Endothelial cell of umbilical vein (primary cell): ENCODE data around the gene GALNT1. TPM values are rescaled to one million over a fixed set of nuclear protein-coding genes. Genes with fewer than 3 reads are reported as not detected.

Source experiments
- BruUV-seq: library from RNA; stranded (reverse); fragments of 400-500 nt; replicated peaks from 2 replicates; lab custom pipeline; 2021; lab: Mats Ljungman, UMichigan
- CTCF ChIA-PET: fragments of 300-600, 350-600 bp; sonication (Branson Sonifier 250); formaldehyde crosslinking; loops from one replicate; lab custom pipeline; 2021; ENCODE audit warnings: antibody characterized with exemption, inconsistent platforms; lab: Charles Lee
- POLR2A ChIA-PET: fragments of 300-600, 350-600 bp; sonication (Branson Sonifier 250); formaldehyde crosslinking; loops from one replicate; lab custom pipeline; 2021; ENCODE audit warnings: antibody characterized with exemption, inconsistent platforms; lab: Charles Lee
- DNase-seq: peaks from one replicate; pipeline ENCODE4 v3.0.0-alpha.2; 2011; ENCODE audit warnings: low read depth, low spot score
- FAIRE-seq: peaks from 2 replicates; lab custom pipeline; 2011; peaks lifted over from hg19 to GRCh38; lab: Jason Lieb, UNC
- H2AFZ ChIP-seq: 2 replicates; pipeline ENCODE4 v1.6.0; 2012; ENCODE audit warnings: low read depth, low read length, control low read depth, inconsistent platforms
- H3K27ac ChIP-seq: 2 replicates; pipeline ENCODE4 v1.5.1; 2011; ENCODE audit warnings: low read depth, mild to moderate bottlenecking, control low read depth, low read length, moderate library complexity; ENCODE audit not compliant: insufficient read depth
- H3K27me3 ChIP-seq, 2 experiments: 2 replicates each; pipeline versions ENCODE4 v1.6.0 to v1.6.1; 2011; ENCODE audit warnings: low read length in 2 of 2, mixed read lengths in 1 of 2; ENCODE audit not compliant: control insufficient read depth in 2 of 2, insufficient read depth in 2 of 2
- H3K36me3 ChIP-seq, 2 experiments: 2 replicates in 1 of 2; 3 replicates in 1 of 2; pipeline ENCODE4 v1.5.1; 2011; ENCODE audit warnings: low read length in 2 of 2, mild to moderate bottlenecking in 1 of 2, moderate library complexity in 1 of 2; ENCODE audit not compliant: control insufficient read depth in 2 of 2, insufficient read depth in 2 of 2; ENCODE audit errors: extremely low read depth in 1 of 2
- H3K4me1 ChIP-seq: 3 replicates; pipeline ENCODE4 v1.5.1; 2011; ENCODE audit warnings: mild to moderate bottlenecking, low read length; ENCODE audit not compliant: control insufficient read depth, insufficient read depth; ENCODE audit errors: extremely low read depth
- H3K4me2 ChIP-seq: 2 replicates; pipeline ENCODE4 v1.6.1; 2011; ENCODE audit warnings: low read length, control low read depth, mixed read lengths; ENCODE audit not compliant: insufficient read depth
- H3K4me3 ChIP-seq, 3 experiments: fragments of 200-600 bp in 1 of 3; sonication (generic), shearing (Covaris generic) in 1 of 3; replicated peaks in 1 of 3; 2 replicates each; pipeline ENCODE4 v1.5.1; 2011 to 2016; ENCODE audit warnings: control low read depth in 3 of 3, low read length in 3 of 3, mild to moderate bottlenecking in 2 of 3, inconsistent platforms in 1 of 3, low read depth in 1 of 3, moderate library complexity in 1 of 3; ENCODE audit not compliant: insufficient read depth in 1 of 3
- H3K79me2 ChIP-seq: 2 replicates; pipeline ENCODE4 v1.6.0; 2012; ENCODE audit warnings: low read length, inconsistent platforms; ENCODE audit not compliant: control insufficient read depth, insufficient read depth
- H3K9ac ChIP-seq: replicated peaks from 2 replicates; pipeline ENCODE3; 2011; ENCODE audit warnings: low read length, control low read depth; ENCODE audit not compliant: insufficient read depth; ENCODE audit errors: extremely low read depth
- H3K9me1 ChIP-seq: replicated peaks from 3 replicates; pipeline ENCODE4 v1.6.0; 2011; ENCODE audit warnings: mild to moderate bottlenecking, low read length; ENCODE audit not compliant: control insufficient read depth, insufficient read depth; ENCODE audit errors: extremely low read depth
- H3K9me3 ChIP-seq: replicated peaks from 2 replicates; pipeline ENCODE4 v1.5.1; 2012; ENCODE audit warnings: low read length, inconsistent platforms; ENCODE audit not compliant: control insufficient read depth, insufficient read depth
- H4K20me1 ChIP-seq: replicated peaks from 2 replicates; pipeline ENCODE3; 2011; ENCODE audit warnings: mild to moderate bottlenecking, low read length; ENCODE audit not compliant: control insufficient read depth, insufficient read depth; ENCODE audit errors: extremely low read depth
- EZH2 ChIP-seq: IDR thresholded peaks from 2 replicates; pipeline ENCODE4 v1.6.1; 2012; ENCODE audit warnings: borderline replicate concordance, low read depth, mild to moderate bottlenecking, moderate library complexity, low read length, inconsistent platforms; ENCODE audit not compliant: severe bottlenecking
- FOS ChIP-seq: IDR thresholded peaks from 2 replicates; pipeline ENCODE4 v1.6.1; 2011; ENCODE audit warnings: mild to moderate bottlenecking, low read length, moderate library complexity, borderline replicate concordance; ENCODE audit not compliant: insufficient read depth
- GATA2 ChIP-seq: IDR thresholded peaks from 2 replicates; pipeline ENCODE4 v1.7.0; 2011; ENCODE audit warnings: low read depth, mild to moderate bottlenecking, moderate library complexity, mixed read lengths, low read length; ENCODE audit not compliant: insufficient read length, insufficient read depth
- JUN ChIP-seq: IDR thresholded peaks from 2 replicates; pipeline ENCODE4 v1.6.1; 2011; ENCODE audit warnings: borderline replicate concordance, low read depth; ENCODE audit not compliant: insufficient read length, insufficient read depth
- MYC ChIP-seq: IDR thresholded peaks from one replicate; pipeline ENCODE4 v1.6.1; 2011; ENCODE audit warnings: mild to moderate bottlenecking, low read depth, low read length
- POLR2AphosphoS5 ChIP-seq: IDR thresholded peaks from 2 replicates; pipeline ENCODE4 v1.6.1; 2012; ENCODE audit warnings: low read depth, mild to moderate bottlenecking, control low read depth, low read length, moderate library complexity; ENCODE audit not compliant: insufficient read depth
- dilution Hi-C: fragments of 300-500 bp; cut with MboI; formaldehyde crosslinking; loops from one replicate; pipeline ENCODE4 v1.15.0; 2019; ENCODE audit warnings: low sequenced_read_pairs; ENCODE audit not compliant: extremely low pct_ligation_motif_present
- intact Hi-C: fragments of 100-400 bp; cut with micrococcal nuclease; formaldehyde crosslinking; loops from one replicate; pipeline ENCODE4 v1.10.0; 2022
- polyA plus RNA-seq, 4 experiments: library from polyadenylated mRNA; depleted of rRNA in 3 of 4; stranded (reverse) in 3 of 4; unstranded in 1 of 4; fragments of >200 nt; gene quantifications; 2 replicates each; pipeline versions ENCODE4 v1.2.1 to v1.2.3, GENCODE V29; 2011 to 2012; ENCODE audit warnings: missing spikeins in 1 of 4
- total RNA-seq: library from RNA; stranded (reverse); gene quantifications from 2 replicates; pipeline ENCODE4 v1.2.3, GENCODE V29; 2021
- TF ChIP-seq, protein P1 (sequence below): IDR thresholded peaks from 2 replicates; pipeline ENCODE4 v1.6.1; 2011; ENCODE audit not compliant: insufficient read depth, insufficient read length
- TF ChIP-seq, protein P2 (sequence below), 2 donors: IDR thresholded peaks; 1 replicate in 1 of 2; 2 replicates in 1 of 2; pipeline ENCODE4 v1.5.1; 2011; ENCODE audit warnings: low read length in 2 of 2, mild to moderate bottlenecking in 2 of 2, moderate library complexity in 2 of 2, control low read depth in 1 of 2, inconsistent platforms in 1 of 2, low read depth in 1 of 2; ENCODE audit not compliant: insufficient read depth in 1 of 2; ENCODE audit errors: extremely low read depth in 1 of 2

GALNT1 gene
- total and polyA plus RNA-seq, 2 donors (not counting 3 experiments of a cell fraction or from before 2014, with no cell fraction given): 89.9 to 360 TPM

DNA sequence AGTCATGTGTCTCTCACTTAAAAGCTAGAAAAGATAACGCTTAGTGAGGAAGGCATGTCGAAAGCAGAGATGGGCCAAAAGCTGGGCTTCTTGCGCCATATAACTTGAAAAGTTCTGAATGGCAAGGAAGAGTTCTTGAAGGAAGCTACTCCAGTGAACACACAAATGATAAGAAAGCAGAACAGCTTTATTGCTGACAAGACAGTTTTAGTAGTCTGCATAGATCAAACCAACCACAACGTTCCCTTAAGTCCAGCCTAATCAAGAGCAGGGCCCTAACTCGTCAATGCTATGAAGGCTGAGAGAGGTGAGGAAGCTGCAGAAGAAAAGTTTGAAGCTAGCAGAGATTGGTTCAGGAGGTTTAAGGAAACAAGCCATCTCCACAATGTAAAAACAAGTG, 55.7 kb downstream of the GALNT1 start:
- Histone ChIP-seq H4K20me1 (peaks cover 2% of the 10 kb centered on the region), H3K9ac (no peak overlapping the region), H3K27me3 (no peaks in the 10 kb centered on the region), H2AFZ (no peak overlapping the region), H3K79me2 (peaks cover 73% of the 10 kb centered on the region), H3K4me3 (no peak overlapping the region), H3K36me3 (peaks cover 0 to 2% of the 10 kb centered on the region in 2 experiments), H3K9me3 (no peaks in the 10 kb centered on the region), H3K4me2 (no peak overlapping the region), H3K27ac (no peak overlapping the region), H3K9me1 (no peaks in the 10 kb centered on the region), H3K4me1 (peaks cover 25% of the 10 kb centered on the region)
- DNase-seq (no peak), FAIRE-seq (no peak)
- intact Hi-C loops (loop anchor here (5.0 kb wide), 1 partner anchor 230 kb away; no protein-coding TSS in a partner anchor), dilution Hi-C loops (no loop called here)
- ChIA-PET POLR2A (no interaction called here), CTCF (interaction anchor here (1.1 to 1.2 kb wide), 2 partner anchors 13 to 251 kb away, joined by 3 read pairs; no protein-coding TSS in a partner anchor)
- TF ChIP-seq, protein P1, sequence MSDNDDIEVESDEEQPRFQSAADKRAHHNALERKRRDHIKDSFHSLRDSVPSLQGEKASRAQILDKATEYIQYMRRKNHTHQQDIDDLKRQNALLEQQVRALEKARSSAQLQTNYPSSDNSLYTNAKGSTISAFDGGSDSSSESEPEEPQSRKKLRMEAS: no peak
- no peak for TF ChIP-seq FOS
- no TSS peak for BruUV-seq

DNA sequence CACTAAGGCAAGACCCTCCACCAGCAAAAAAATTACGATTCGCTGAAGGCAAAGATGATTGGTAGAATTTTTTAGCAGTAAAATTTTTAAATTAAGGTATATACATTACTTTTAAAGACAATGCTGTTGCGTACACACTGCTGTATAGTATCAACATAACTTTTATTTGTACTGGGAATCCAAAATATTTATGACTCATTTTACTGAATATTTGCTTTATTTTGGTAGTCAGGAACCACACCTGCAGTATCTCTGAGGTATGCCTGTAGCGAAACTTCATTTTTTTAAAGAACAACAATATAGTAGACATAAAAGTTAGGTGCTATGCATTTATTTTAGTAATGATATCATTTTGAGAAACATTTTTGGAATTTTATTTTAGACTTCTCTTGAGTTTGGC, 57.8 kb downstream of the GALNT1 start:
- Histone ChIP-seq H4K20me1 (peaks cover 5% of the 10 kb centered on the region), H3K9ac (no peak overlapping the region), H3K4me2 (no peak overlapping the region), H3K4me1 (peaks cover 16% of the 10 kb centered on the region), H3K27me3 (no peaks in the 10 kb centered on the region), H3K9me3 (no peaks in the 10 kb centered on the region), H3K27ac (no peak overlapping the region), H2AFZ (no peak overlapping the region), H3K79me2 (peaks cover 86% of the 10 kb centered on the region), H3K4me3 (no peak overlapping the region), H3K9me1 (no peaks in the 10 kb centered on the region), H3K36me3 (peaks cover 1 to 2% of the 10 kb centered on the region in 2 experiments)
- ChIA-PET POLR2A (no interaction called here), CTCF (interaction anchor here (1.0 kb wide), 1 partner anchor 161 kb away, joined by 4 read pairs; no protein-coding TSS in a partner anchor)
- FAIRE-seq: no peak
- TF ChIP-seq MYC (no peak), GATA2 (no peak), EZH2 (no peak), JUN (no peak), POLR2AphosphoS5 (no peak)
- TF ChIP-seq, protein P1: no peak
- TF ChIP-seq, protein P2, sequence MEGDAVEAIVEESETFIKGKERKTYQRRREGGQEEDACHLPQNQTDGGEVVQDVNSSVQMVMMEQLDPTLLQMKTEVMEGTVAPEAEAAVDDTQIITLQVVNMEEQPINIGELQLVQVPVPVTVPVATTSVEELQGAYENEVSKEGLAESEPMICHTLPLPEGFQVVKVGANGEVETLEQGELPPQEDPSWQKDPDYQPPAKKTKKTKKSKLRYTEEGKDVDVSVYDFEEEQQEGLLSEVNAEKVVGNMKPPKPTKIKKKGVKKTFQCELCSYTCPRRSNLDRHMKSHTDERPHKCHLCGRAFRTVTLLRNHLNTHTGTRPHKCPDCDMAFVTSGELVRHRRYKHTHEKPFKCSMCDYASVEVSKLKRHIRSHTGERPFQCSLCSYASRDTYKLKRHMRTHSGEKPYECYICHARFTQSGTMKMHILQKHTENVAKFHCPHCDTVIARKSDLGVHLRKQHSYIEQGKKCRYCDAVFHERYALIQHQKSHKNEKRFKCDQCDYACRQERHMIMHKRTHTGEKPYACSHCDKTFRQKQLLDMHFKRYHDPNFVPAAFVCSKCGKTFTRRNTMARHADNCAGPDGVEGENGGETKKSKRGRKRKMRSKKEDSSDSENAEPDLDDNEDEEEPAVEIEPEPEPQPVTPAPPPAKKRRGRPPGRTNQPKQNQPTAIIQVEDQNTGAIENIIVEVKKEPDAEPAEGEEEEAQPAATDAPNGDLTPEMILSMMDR (IDR thresholded peaks at IDR 0.05; ENCODE audit: extremely low read depth in 1 of 2, insufficient read depth in 1 of 2, low read depth in 1 of 2, low read length in 2 of 2): no peak
- intact Hi-C loops: loop anchor here (5.0 kb wide), 1 partner anchor 232 kb away; no protein-coding TSS in a partner anchor
- no peak for DNase-seq
- no TSS peak for BruUV-seq
- dilution Hi-C loops: no loop called here
